AG09309 (cell line): ENCODE results near the gene PEX5L.

ENCODE experiments used
- DNase-seq: peaks from one replicate; pipeline ENCODE4 v3.0.0-alpha.2; 2010; ENCODE audit warnings: low read depth
- H3K4me3 ChIP-seq: 2 replicates; pipeline ENCODE4 v1.5.1; 2011; ENCODE audit warnings: mild to moderate bottlenecking, low read depth, low read length, moderate library complexity; ENCODE audit not compliant: control insufficient read depth
- CTCF ChIP-seq: IDR thresholded peaks from 2 replicates; pipeline ENCODE4 v1.5.1; 2011; ENCODE audit warnings: mild to moderate bottlenecking, low read depth, low read length, inconsistent platforms; ENCODE audit not compliant: insufficient read depth, control insufficient read depth; ENCODE audit errors: missing control alignments

Gene PEX5L

GRCh38 chr3:179837374-179837773, 199.4 kb downstream of the PEX5L start:
- no peak for TF ChIP-seq CTCF
- DNase-seq, result no peak
- no peak overlapping the region for H3K4me3 ChIP-seq

GRCh38 chr3:179833294-179833693, 203.4 kb downstream of the PEX5L start:
- no peak for DNase-seq
- TF ChIP-seq CTCF, result no peak
- H3K4me3 ChIP-seq, result no peak overlapping the region

GRCh38 chr3:179832333-179832854, 204.3 kb downstream of the PEX5L start:
- no peak for DNase-seq
- no peak overlapping the region for H3K4me3 ChIP-seq
- no peak for TF ChIP-seq CTCF

GRCh38 chr3:179829401-179829800, 207.3 kb downstream of the PEX5L start:
- DNase-seq, result no peak
- no peak for TF ChIP-seq CTCF
- no peak overlapping the region for H3K4me3 ChIP-seq

GRCh38 chr3:179828738-179829137, 208.0 kb downstream of the PEX5L start:
- no peak overlapping the region for H3K4me3 ChIP-seq
- no peak for TF ChIP-seq CTCF
- no peak for DNase-seq

- TF ChIP-seq CTCF, result no peak
- no peak for DNase-seq
- no peak overlapping the region for H3K4me3 ChIP-seq
Observed at GRCh38 chr3:179826247-179826637, 210.5 kb downstream of the PEX5L start.
